Measurements from ENCODE around the gene GFAP. TPM values are rescaled to one million over a fixed set of nuclear protein-coding genes. Genes with fewer than 3 reads are reported as not detected.

GFAP gene
- total RNA-seq, 1 donor from 2014 or later: not detected

- peaks cover 16% of the 10 kb centered on the region for H3K4me1 Mint-ChIP-seq
- H3K36me3 Mint-ChIP-seq: no peaks in the 10 kb centered on the region
- H3K4me3 Mint-ChIP-seq: no peak overlapping the region
- H3K27ac Mint-ChIP-seq: no peak overlapping the region
- H3K27me3 Mint-ChIP-seq (ENCODE audit: low read depth): peaks cover 7% of the 10 kb centered on the region
- H3K9me3 Mint-ChIP-seq: no peaks in the 10 kb centered on the region
- no peak for DNase-seq (ENCODE audit: low spot score in 2 of 2, unreplicated experiment in 2 of 2)
- TF ChIP-seq CTCF (IDR thresholded peaks at IDR 0.05; ENCODE audit: unreplicated experiment): no peak
These were observed 12.2 kb downstream of the GFAP start for GRCh38 chr17:44903012-44903685.

- peaks cover 7% of the 10 kb centered on the region for H3K27me3 Mint-ChIP-seq (ENCODE audit: low read depth)
- H3K4me1 Mint-ChIP-seq: peaks cover 16% of the 10 kb centered on the region
- H3K36me3 Mint-ChIP-seq: no peaks in the 10 kb centered on the region
- no peak for DNase-seq (ENCODE audit: low spot score in 2 of 2, unreplicated experiment in 2 of 2)
- no peaks in the 10 kb centered on the region for H3K9me3 Mint-ChIP-seq
- H3K27ac Mint-ChIP-seq: no peak overlapping the region
- H3K4me3 Mint-ChIP-seq: no peak overlapping the region
- no peak for TF ChIP-seq CTCF (IDR thresholded peaks at IDR 0.05; ENCODE audit: unreplicated experiment)
These were observed 13.1 kb downstream of the GFAP start for GRCh38 chr17:44902135-44902760.

- Mint-ChIP-seq H3K9me3 (no peaks in the 10 kb centered on the region), H3K4me1 (peaks cover 16% of the 10 kb centered on the region), H3K4me3 (no peak overlapping the region), H3K36me3 (no peaks in the 10 kb centered on the region), H3K27me3 (ENCODE audit: low read depth) (peaks cover 7% of the 10 kb centered on the region), H3K27ac (no peak overlapping the region)
- DNase-seq (ENCODE audit: low spot score in 2 of 2, unreplicated experiment in 2 of 2): no peak
- no peak for TF ChIP-seq CTCF (IDR thresholded peaks at IDR 0.05; ENCODE audit: unreplicated experiment)
These were observed 13.8 kb downstream of the GFAP start for GRCh38 chr17:44901411-44901921.

GRCh38 chr17:44900894-44901293 lies 14.4 kb downstream of the GFAP start:
- no peak for TF ChIP-seq CTCF (IDR thresholded peaks at IDR 0.05; ENCODE audit: unreplicated experiment)
- no peak overlapping the region for H3K27ac Mint-ChIP-seq
- no peaks in the 10 kb centered on the region for H3K36me3 Mint-ChIP-seq
- H3K4me3 Mint-ChIP-seq: peak overlapping the region; percentile 95
- no peaks in the 10 kb centered on the region for H3K9me3 Mint-ChIP-seq
- peaks cover 16% of the 10 kb centered on the region for H3K4me1 Mint-ChIP-seq
- peaks cover 2% of the 10 kb centered on the region for H3K27me3 Mint-ChIP-seq (ENCODE audit: low read depth)
- no peak for DNase-seq (ENCODE audit: low spot score in 2 of 2, unreplicated experiment in 2 of 2)

GRCh38 chr17:44899074-44899782 lies 16.1 kb downstream of the GFAP start, which contains the start of gene EFTUD2:
Gene EFTUD2, minus strand, starts transcription at chr17:44899445. Its CDS starts 4,924 bp downstream, at chr17:44894521.
- peak; percentile 79 to 90 for DNase-seq (ENCODE audit: low spot score in 2 of 2, unreplicated experiment in 2 of 2)
- Mint-ChIP-seq H3K36me3 (peaks cover 6% of the 10 kb centered on the region), H3K9me3 (no peaks in the 10 kb centered on the region), H3K27me3 (ENCODE audit: low read depth) (no peaks in the 10 kb centered on the region), H3K4me3 (peak within 1 kb of the TSS; percentile 95), H3K4me1 (peaks cover 16% of the 10 kb centered on the region), H3K27ac (peak within 1 kb of the TSS; percentile 100)
- TF ChIP-seq CTCF (IDR thresholded peaks at IDR 0.05; ENCODE audit: unreplicated experiment): no peak
